ENCODE data around the gene EPHA6. TPM values are rescaled to one million over a fixed set of nuclear protein-coding genes. Genes with fewer than 3 reads are reported as not detected.

The EPHA6 gene
- total and polyA plus RNA-seq, 2 donors (not counting 3 experiments of a cell fraction or from before 2014, with no cell fraction given) = not detected

- FAIRE-seq = no peak
Observed at GRCh38 chr3:96863129-96863740, 48.8 kb downstream of the EPHA6 start.

More at GRCh38 chr3:96863129-96863740, 48.8 kb downstream of the EPHA6 start:
- CTCF ChIA-PET = interaction anchor here (1.6 to 3.7 kb wide), 4 partner anchors 10 to 1160 kb away, joined by 5 to 53 read pairs (median 21); no protein-coding TSS in a partner anchor
- Histone ChIP-seq H3K4me1 (ENCODE audit: control insufficient read depth, extremely low read depth, insufficient read depth, low read length) (no peaks in the 10 kb centered on the region), H3K27me3 (ENCODE audit: control insufficient read depth in 2 of 2, insufficient read depth in 2 of 2, low read length in 2 of 2) (no peaks in the 10 kb centered on the region), H4K20me1 (replicated peaks; ENCODE audit: control insufficient read depth, extremely low read depth, insufficient read depth, low read length) (no peaks in the 10 kb centered on the region), H3K27ac (ENCODE audit: insufficient read depth, low read depth, low read length) (no peak overlapping the region), H2AFZ (ENCODE audit: low read depth, low read length) (no peak overlapping the region), H3K4me2 (ENCODE audit: insufficient read depth, low read length) (no peak overlapping the region), H3K79me2 (ENCODE audit: control insufficient read depth, insufficient read depth, low read length) (no peaks in the 10 kb centered on the region), H3K9me1 (replicated peaks; ENCODE audit: control insufficient read depth, extremely low read depth, insufficient read depth, low read length) (no peaks in the 10 kb centered on the region), H3K9me3 (replicated peaks; ENCODE audit: control insufficient read depth, insufficient read depth, low read length) (no peaks in the 10 kb centered on the region), H3K9ac (replicated peaks; ENCODE audit: extremely low read depth, insufficient read depth, low read length) (no peak overlapping the region), H3K36me3 (ENCODE audit: control insufficient read depth in 2 of 2, extremely low read depth in 1 of 2, insufficient read depth in 2 of 2, low read length in 2 of 2) (no peaks in the 10 kb centered on the region), H3K4me3 (replicated peaks in 1 of 3; ENCODE audit: insufficient read depth in 1 of 3, low read depth in 1 of 3, low read length in 3 of 3) (no peak overlapping the region)
- TF ChIP-seq EZH2 (IDR thresholded peaks at IDR 0.05; ENCODE audit: borderline replicate concordance, low read depth, low read length, severe bottlenecking) (no peak), CTCF (IDR thresholded peaks at IDR 0.05; ENCODE audit: extremely low read depth in 1 of 2, insufficient read depth in 1 of 2, low read depth in 1 of 2, low read length in 2 of 2) (peak; percentile 57)
- peak; percentile 28 for DNase-seq (ENCODE audit: low read depth, low spot score)
- intact Hi-C loops (cut with micrococcal nuclease) = loop anchor here (1.0 to 2.0 kb wide), 2 partner anchors 856 to 1160 kb away; no protein-coding TSS in a partner anchor
- POLR2A ChIA-PET = no interaction called here
- BruUV-seq (replicated peaks) = no TSS peak
- dilution Hi-C loops (cut with MboI; ENCODE audit: extremely low pct_ligation_motif_present, low sequenced_read_pairs) = no loop called here

Data from endothelial cell of umbilical vein (primary cell).